Natural killer cell (primary cell): ENCODE data around the gene IL1R2. TPM values are rescaled to one million over a fixed set of nuclear protein-coding genes. Genes with fewer than 3 reads are reported as not detected.

Source experiments
- ATAC-seq, 3 donors: fragments of 150-1000 bp in 2 of 3; fragments of 200-7000 bp in 1 of 3; cut with Tn5 transposase; 1 replicate in 1 of 3; 2 replicates in 2 of 3; pipeline ENCODE4 v1.10.0; 2021; ENCODE audit warnings: mild to moderate bottlenecking in 2 of 3, moderate library complexity in 2 of 3
- DNase-seq, 2 donors: peaks; one replicate each; pipeline versions ENCODE4 v3.0.0 to v3.0.0-alpha.2; 2013 to 2021; ENCODE audit warnings: mixed read lengths in 1 of 2
- H3K27ac ChIP-seq: one replicate; pipeline ENCODE4 v1.5.1; 2013; ENCODE audit warnings: mild to moderate bottlenecking, low read length
- H3K27me3 ChIP-seq: one replicate; pipeline ENCODE4 v1.6.1; 2013; ENCODE audit warnings: low read length; ENCODE audit not compliant: control insufficient read depth, insufficient read depth
- H3K36me3 ChIP-seq: one replicate; pipeline ENCODE4 v1.6.1; 2013; ENCODE audit warnings: low read length; ENCODE audit not compliant: control insufficient read depth, insufficient read depth
- H3K4me1 ChIP-seq: one replicate; pipeline ENCODE4 v1.6.1; 2013; ENCODE audit warnings: low read length; ENCODE audit not compliant: control insufficient read depth, insufficient read depth
- H3K4me3 ChIP-seq: one replicate; pipeline ENCODE4 v1.5.1; 2013; ENCODE audit warnings: low read length
- H3K9me3 ChIP-seq: one replicate; pipeline ENCODE4 v1.6.1; 2013; ENCODE audit warnings: low read length; ENCODE audit not compliant: control insufficient read depth, insufficient read depth
- H3K27ac Mint-ChIP-seq, 2 donors: one replicate each; pipeline ENCODE4 v1.8.0; 2022; ENCODE audit warnings: mild to moderate bottlenecking in 2 of 2, mixed read lengths in 2 of 2, moderate library complexity in 1 of 2
- H3K27me3 Mint-ChIP-seq, 2 donors: one replicate each; pipeline ENCODE4 v1.8.0; 2022; ENCODE audit warnings: low read depth in 2 of 2, mixed read lengths in 2 of 2
- H3K36me3 Mint-ChIP-seq: one replicate; pipeline ENCODE4 v1.8.0; 2022; ENCODE audit warnings: mixed read lengths
- H3K4me1 Mint-ChIP-seq, 2 donors: one replicate each; pipeline ENCODE4 v1.8.0; 2022; ENCODE audit warnings: mixed read lengths in 2 of 2
- H3K4me3 Mint-ChIP-seq: one replicate; pipeline ENCODE4 v1.8.0; 2022; ENCODE audit warnings: mild to moderate bottlenecking, moderate library complexity, mixed read lengths
- H3K9me3 Mint-ChIP-seq, 2 donors: one replicate each; pipeline ENCODE4 v1.8.0; 2022; ENCODE audit warnings: mixed read lengths in 2 of 2
- CTCF ChIP-seq: fragments of 200-600 bp; IDR thresholded peaks from one replicate; pipeline ENCODE4 v1.8.0; 2022; ENCODE audit warnings: antibody characterized with exemption
- WGBS: methylation state at CpG from one replicate; pipeline ENCODE4 v1.1.7; 2013; ENCODE audit warnings: missing lambda C conversion rate; ENCODE audit not compliant: insufficient coverage; 5-methylcytosine and 5-hydroxymethylcytosine counted together
- intact Hi-C: fragments of 100-400 bp; cut with micrococcal nuclease; formaldehyde crosslinking; loops from one replicate; pipeline ENCODE4 v1.14.2; 2022
- total RNA-seq, 4 donors: library from RNA; stranded (reverse); fragments of 120-200 nt in 1 of 4; gene quantifications; one replicate each; pipeline versions ENCODE4 v1.2.3 to v1.2.4, GENCODE V29; 2013 to 2022

The IL1R2 gene
- total RNA-seq, 3 donors from 2014 or later (not counting 1 experiment from before 2014, with no cell fraction given): 0.66 to 5.7 TPM; not detected in 1

- no peak for ATAC-seq
- TF ChIP-seq CTCF: no peak
- Histone ChIP-seq H3K9me3 (no peaks in the 10 kb centered on the region), H3K27ac (no peak overlapping the region), H3K4me1 (peaks cover 3% of the 10 kb centered on the region), H3K4me3 (no peak overlapping the region), H3K36me3 (no peaks in the 10 kb centered on the region), H3K27me3 (no peaks in the 10 kb centered on the region)
- Mint-ChIP-seq H3K27me3 (peaks cover 24 to 25% of the 10 kb centered on the region in 2 donors), H3K36me3 (no peaks in the 10 kb centered on the region), H3K4me1 (peaks cover 0 to 7% of the 10 kb centered on the region in 2 donors), H3K9me3 (no peaks in the 10 kb centered on the region), H3K27ac (no peak overlapping the region), H3K4me3 (no peak overlapping the region)
- intact Hi-C loops: no loop called here
- no peak for DNase-seq
- 91% methylated on average over 2 of the region's 2 CpGs for WGBS
Observed at GRCh38 chr2:102075479-102075878, 83.7 kb downstream of the IL1R2 start.

GRCh38 chr2:102076512-102076911, 84.8 kb downstream of the IL1R2 start:
- H3K27ac ChIP-seq: no peak overlapping the region
- no peaks in the 10 kb centered on the region for H3K9me3 ChIP-seq
- ATAC-seq (no peak), DNase-seq (no peak)
- TF ChIP-seq CTCF: no peak
- peaks cover 0 to 11% of the 10 kb centered on the region in 2 donors for H3K4me1 Mint-ChIP-seq
- H3K27ac Mint-ChIP-seq: no peak overlapping the region
- H3K4me1 ChIP-seq: peaks cover 8% of the 10 kb centered on the region
- peaks cover 24 to 28% of the 10 kb centered on the region in 2 donors for H3K27me3 Mint-ChIP-seq
- no peak overlapping the region for H3K4me3 Mint-ChIP-seq
- H3K9me3 Mint-ChIP-seq: no peaks in the 10 kb centered on the region
- intact Hi-C loops: no loop called here
- H3K36me3 ChIP-seq: no peaks in the 10 kb centered on the region
- no peak overlapping the region for H3K4me3 ChIP-seq
- H3K27me3 ChIP-seq: no peaks in the 10 kb centered on the region
- no peaks in the 10 kb centered on the region for H3K36me3 Mint-ChIP-seq

Other genes with a start within 250 kb of the IL1R2 start
- gene IL1R1, start 150.8 kb downstream of the IL1R2 start, total RNA-seq: 1 to 10 TPM in 1 of 3 donors, under 1 TPM in 2; 0.45 to 3.1 (median 0.68) TPM
- not detected for gene IL1RL2, start 195.1 kb downstream of the IL1R2 start, total RNA-seq